Measurements from ENCODE around the gene ZNF578.
"Not testable (repeated sequence)": the region's sequence is repeated elsewhere in the genome, so short reads cannot be mapped to it uniquely, and the experiment has no call there.

Gene ZNF578

GRCh38 chr19:52557231-52557995 is 104.1 kb downstream of the ZNF578 start:
- no peak for DNase-seq (ENCODE audit: low read depth)
- TF ChIP-seq CTCF (IDR thresholded peaks at IDR 0.05; ENCODE audit: control insufficient read depth, extremely low read depth, insufficient read depth) = no peak
- no peak overlapping the region for H3K4me3 ChIP-seq (ENCODE audit: low read depth, low read length)

- not testable (repeated sequence) for H3K4me3 ChIP-seq (ENCODE audit: low read depth, low read length); DNase-seq (ENCODE audit: low read depth)
These were observed 105.5 kb downstream of the ZNF578 start for GRCh38 chr19:52558732-52559445.

- not testable (repeated sequence) for H3K4me3 ChIP-seq (ENCODE audit: low read depth, low read length); DNase-seq (ENCODE audit: low read depth)
These were observed 108.3 kb downstream of the ZNF578 start for GRCh38 chr19:52561611-52562010.
